ENCODE results near the gene LRRK1. TPM values are rescaled to one million over a fixed set of nuclear protein-coding genes. Genes with fewer than 3 reads are reported as not detected.

LRRK1 gene
- total RNA-seq, 1 donor from 2014 or later: not detected

GRCh38 chr15:101085311-101085700, 166.1 kb downstream of the LRRK1 start:
- Histone ChIP-seq H4K20me1 (ENCODE audit: low read depth) (no peaks in the 10 kb centered on the region), H3K9me3 (ENCODE audit: low read depth) (no peaks in the 10 kb centered on the region), H3K36me3 (no peaks in the 10 kb centered on the region), H3K27ac (no peak overlapping the region), H3K27me3 (no peaks in the 10 kb centered on the region), H3K9ac (no peak overlapping the region), H3K4me3 (no peak overlapping the region), H2AFZ (replicated peaks) (no peak overlapping the region), H3K4me2 (no peak overlapping the region), H3K79me2 (ENCODE audit: low read depth) (no peaks in the 10 kb centered on the region), H3F3A (ENCODE audit: low read depth) (no peaks in the 10 kb centered on the region), H3K4me1 (no peaks in the 10 kb centered on the region)
- Mint-ChIP-seq H3K27me3 (ENCODE audit: insufficient read depth, low read depth) (peaks cover 10% of the 10 kb centered on the region), H3K4me1 (peaks cover 15% of the 10 kb centered on the region), H3K27ac (no peak overlapping the region), H3K9me3 (no peaks in the 10 kb centered on the region), H3K4me3 (no peak overlapping the region), H3K36me3 (no peaks in the 10 kb centered on the region)
- DNase-seq (ENCODE audit: low spot score): no peak
- no peak for TF ChIP-seq CTCF (IDR thresholded peaks at IDR 0.05)
- no peak for TF ChIP-seq EZH2 (IDR thresholded peaks at IDR 0.05)
- no peak for TF ChIP-seq EZH2phosphoT487 (IDR thresholded peaks at IDR 0.05)

- no peaks in the 10 kb centered on the region for H3F3A ChIP-seq (ENCODE audit: low read depth)
- no peaks in the 10 kb centered on the region for H3K9me3 Mint-ChIP-seq
- no peak overlapping the region for H3K4me3 ChIP-seq
- no peaks in the 10 kb centered on the region for H3K27me3 ChIP-seq
- H3K79me2 ChIP-seq (ENCODE audit: low read depth): no peaks in the 10 kb centered on the region
- peaks cover 28% of the 10 kb centered on the region for H3K4me1 Mint-ChIP-seq
- H3K27me3 Mint-ChIP-seq (ENCODE audit: insufficient read depth, low read depth): peaks cover 6% of the 10 kb centered on the region
- H3K27ac ChIP-seq: no peak overlapping the region
- H3K4me2 ChIP-seq: no peak overlapping the region
- H3K36me3 Mint-ChIP-seq: no peaks in the 10 kb centered on the region
- no peaks in the 10 kb centered on the region for H3K9me3 ChIP-seq (ENCODE audit: low read depth)
- H3K9ac ChIP-seq: no peak overlapping the region
- H3K4me3 Mint-ChIP-seq: no peak overlapping the region
- no peak for DNase-seq (ENCODE audit: low spot score)
- no peak overlapping the region for H2AFZ ChIP-seq (replicated peaks)
- TF ChIP-seq EZH2 (IDR thresholded peaks at IDR 0.05): no peak
- no peak for TF ChIP-seq EZH2phosphoT487 (IDR thresholded peaks at IDR 0.05)
- no peak for TF ChIP-seq CTCF (IDR thresholded peaks at IDR 0.05)
- no peak overlapping the region for H3K27ac Mint-ChIP-seq
- H3K36me3 ChIP-seq: no peaks in the 10 kb centered on the region
- no peaks in the 10 kb centered on the region for H4K20me1 ChIP-seq (ENCODE audit: low read depth)
- H3K4me1 ChIP-seq: no peaks in the 10 kb centered on the region
These were observed 167.4 kb downstream of the LRRK1 start for GRCh38 chr15:101086394-101087171.

- H3K4me3 Mint-ChIP-seq: no peak overlapping the region
- Histone ChIP-seq H3K79me2 (ENCODE audit: low read depth) (no peaks in the 10 kb centered on the region), H3K4me1 (no peaks in the 10 kb centered on the region)
These were observed 168.1 kb downstream of the LRRK1 start for GRCh38 chr15:101087172-101087769.

More at GRCh38 chr15:101087172-101087769, 168.1 kb downstream of the LRRK1 start:
- no peak overlapping the region for H2AFZ ChIP-seq (replicated peaks)
- no peaks in the 10 kb centered on the region for H4K20me1 ChIP-seq (ENCODE audit: low read depth)
- Mint-ChIP-seq H3K27ac (no peak overlapping the region), H3K9me3 (no peaks in the 10 kb centered on the region), H3K27me3 (ENCODE audit: insufficient read depth, low read depth) (peaks cover 6% of the 10 kb centered on the region), H3K4me1 (peaks cover 35% of the 10 kb centered on the region), H3K36me3 (no peaks in the 10 kb centered on the region)
- no peak for TF ChIP-seq EZH2 (IDR thresholded peaks at IDR 0.05)
- TF ChIP-seq EZH2phosphoT487 (IDR thresholded peaks at IDR 0.05): no peak
- TF ChIP-seq CTCF (IDR thresholded peaks at IDR 0.05): no peak
- no peak overlapping the region for H3K27ac ChIP-seq
- no peak for DNase-seq (ENCODE audit: low spot score)
- no peaks in the 10 kb centered on the region for H3K36me3 ChIP-seq
- no peaks in the 10 kb centered on the region for H3K27me3 ChIP-seq
- H3K9me3 ChIP-seq (ENCODE audit: low read depth): no peaks in the 10 kb centered on the region
- no peak overlapping the region for H3K4me3 ChIP-seq
- H3K9ac ChIP-seq: no peak overlapping the region
- no peaks in the 10 kb centered on the region for H3F3A ChIP-seq (ENCODE audit: low read depth)
- H3K4me2 ChIP-seq: no peak overlapping the region

Measured in neural progenitor cell (in vitro differentiated cells).